Measurements from ENCODE around the gene ONECUT2. TPM values are rescaled to one million over a fixed set of nuclear protein-coding genes. Genes with fewer than 3 reads are reported as not detected.

ONECUT2 gene
- total and polyA plus RNA-seq, 2 donors (not counting 1 experiment from before 2014, with no cell fraction given): not detected

GRCh38 chr18:57461652-57462269 is 26.6 kb downstream of the ONECUT2 start:
- Histone ChIP-seq H3K36me3 (replicated peaks in 1 of 2; ENCODE audit: control extremely low read depth in 1 of 2, control insufficient read depth in 1 of 2, extremely low read depth in 1 of 2, insufficient read depth in 2 of 2, low read length in 1 of 2) (no peaks in the 10 kb centered on the region), H3K9me3 (ENCODE audit: control extremely low read depth in 1 of 3, control insufficient read depth in 2 of 3, insufficient read depth in 1 of 3, low read length in 2 of 3) (no peaks in the 10 kb centered on the region), H4K20me1 (ENCODE audit: control insufficient read depth, insufficient read depth, low read length, poor library complexity, severe bottlenecking) (no peaks in the 10 kb centered on the region), H3K27ac (ENCODE audit: low read length in 2 of 2) (no peak overlapping the region), H3K4me1 (ENCODE audit: control insufficient read depth in 2 of 2, insufficient read depth in 2 of 2, low read length in 2 of 2) (no peaks in the 10 kb centered on the region), H3K9ac (ENCODE audit: low read length) (no peak overlapping the region), H3K27me3 (replicated peaks in 1 of 4; ENCODE audit: control extremely low read depth in 1 of 4, control insufficient read depth in 3 of 4, insufficient read depth in 4 of 4, low read length in 3 of 4) (peaks cover 0 to 3% (median 0%) of the 10 kb centered on the region in 4 experiments), H3K4me2 (replicated peaks; ENCODE audit: low read depth, low read length, poor library complexity, severe bottlenecking) (no peak overlapping the region), H3K79me2 (ENCODE audit: control insufficient read depth, insufficient read depth, low read length) (no peaks in the 10 kb centered on the region), H3K4me3 (ENCODE audit: control extremely low read depth in 1 of 5, extremely low read depth in 1 of 5, insufficient read depth in 1 of 5, low read depth in 2 of 5, low read length in 4 of 5) (no peak overlapping the region), H2AFZ (ENCODE audit: insufficient read depth, low read depth, low read length, poor library complexity, severe bottlenecking) (no peak overlapping the region)
- no peak for TF ChIP-seq CTCF (IDR thresholded peaks at IDR 0.05)
- no peak for TF ChIP-seq EZH2 (IDR thresholded peaks at IDR 0.05; ENCODE audit: borderline replicate concordance, insufficient read depth, low read depth, low read length, poor library complexity, severe bottlenecking)
- no peak overlapping the region for H3K27ac Mint-ChIP-seq
- peaks cover 29% of the 10 kb centered on the region for H3K27me3 Mint-ChIP-seq
- no peaks in the 10 kb centered on the region for H3K9me3 Mint-ChIP-seq (ENCODE audit: insufficient read depth)
- ATAC-seq (ENCODE audit: low read depth): no peak
- intact Hi-C loops (cut with micrococcal nuclease): no loop called here
- POLR2A ChIA-PET: no interaction called here
- no peaks in the 10 kb centered on the region for H3K4me1 Mint-ChIP-seq
- 94% methylated on average over 2 of the region's 3 CpGs for WGBS (ENCODE audit: insufficient coverage)
- CTCF ChIA-PET: no interaction called here
- no peak for DNase-seq
- H3K4me3 Mint-ChIP-seq: no peak overlapping the region

DNA sequence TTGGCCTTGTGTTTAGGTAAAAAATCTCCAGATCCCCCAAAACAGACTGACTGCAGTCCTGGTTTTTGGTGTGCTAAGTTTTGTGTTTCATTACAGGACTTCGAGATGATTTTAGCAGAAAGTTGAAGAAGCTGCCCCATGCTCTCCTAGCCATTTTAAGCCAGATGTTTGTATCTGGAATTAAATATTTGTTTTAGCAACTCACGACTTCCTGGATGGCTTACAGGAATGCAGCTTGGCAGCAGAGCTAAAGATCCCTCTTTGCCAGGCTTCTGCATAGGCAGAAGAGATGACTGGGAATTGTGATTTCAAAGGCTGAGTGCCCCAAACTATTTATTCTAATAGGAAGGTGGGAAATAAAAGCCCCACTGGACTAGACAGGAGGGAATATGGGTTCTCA is 31.1 kb downstream of the ONECUT2 start:
- ATAC-seq (ENCODE audit: low read depth) (no peak), DNase-seq (no peak)
- no peaks in the 10 kb centered on the region for H3K79me2 ChIP-seq (ENCODE audit: control insufficient read depth, insufficient read depth, low read length)
- no peaks in the 10 kb centered on the region for H3K9me3 ChIP-seq (ENCODE audit: control extremely low read depth in 1 of 3, control insufficient read depth in 2 of 3, insufficient read depth in 1 of 3, low read length in 2 of 3)
- no peaks in the 10 kb centered on the region for H4K20me1 ChIP-seq (ENCODE audit: control insufficient read depth, insufficient read depth, low read length, poor library complexity, severe bottlenecking)
- no peak overlapping the region for H3K9ac ChIP-seq (ENCODE audit: low read length)
- H3K27me3 ChIP-seq (replicated peaks in 1 of 4; ENCODE audit: control extremely low read depth in 1 of 4, control insufficient read depth in 3 of 4, insufficient read depth in 4 of 4, low read length in 3 of 4): peaks cover 0 to 9% (median 0%) of the 10 kb centered on the region in 4 experiments
- Mint-ChIP-seq H3K27me3 (peaks cover 43% of the 10 kb centered on the region), H3K4me3 (no peak overlapping the region), H3K4me1 (no peaks in the 10 kb centered on the region), H3K27ac (no peak overlapping the region), H3K9me3 (ENCODE audit: insufficient read depth) (no peaks in the 10 kb centered on the region)
- CTCF ChIA-PET: no interaction called here
- H3K27ac ChIP-seq (ENCODE audit: low read length in 2 of 2): no peak overlapping the region
- POLR2A ChIA-PET: no interaction called here
- no peak for TF ChIP-seq EZH2 (IDR thresholded peaks at IDR 0.05; ENCODE audit: borderline replicate concordance, insufficient read depth, low read depth, low read length, poor library complexity, severe bottlenecking)
- TF ChIP-seq CTCF (IDR thresholded peaks at IDR 0.05): no peak
- no peak overlapping the region for H2AFZ ChIP-seq (ENCODE audit: insufficient read depth, low read depth, low read length, poor library complexity, severe bottlenecking)
- H3K36me3 ChIP-seq (replicated peaks in 1 of 2; ENCODE audit: control extremely low read depth in 1 of 2, control insufficient read depth in 1 of 2, extremely low read depth in 1 of 2, insufficient read depth in 2 of 2, low read length in 1 of 2): no peaks in the 10 kb centered on the region
- H3K4me1 ChIP-seq (ENCODE audit: control insufficient read depth in 2 of 2, insufficient read depth in 2 of 2, low read length in 2 of 2): no peaks in the 10 kb centered on the region
- H3K4me2 ChIP-seq (replicated peaks; ENCODE audit: low read depth, low read length, poor library complexity, severe bottlenecking): no peak overlapping the region
- WGBS (ENCODE audit: insufficient coverage): 80% methylated on average over 2 of the region's 2 CpGs
- intact Hi-C loops (cut with micrococcal nuclease): no loop called here
- no peak overlapping the region for H3K4me3 ChIP-seq (ENCODE audit: control extremely low read depth in 1 of 5, extremely low read depth in 1 of 5, insufficient read depth in 1 of 5, low read depth in 2 of 5, low read length in 4 of 5)

Data from B cell (primary cell).